Skeletal muscle cell (primary cell): ENCODE measurements around the gene PRDX6.
"Not testable (repeated sequence)": the region's sequence is repeated elsewhere in the genome, so short reads cannot be mapped to it uniquely, and the experiment has no call there.

Experiments used
- DNase-seq: peaks from one replicate; pipeline ENCODE4 v3.0.0-alpha.2; 2010; ENCODE audit warnings: low read depth
- H3K4me3 ChIP-seq: 2 replicates; pipeline ENCODE4 v1.5.1; 2011; ENCODE audit warnings: low read depth, mild to moderate bottlenecking, control low read depth, low read length, moderate library complexity

PRDX6 gene

DNA sequence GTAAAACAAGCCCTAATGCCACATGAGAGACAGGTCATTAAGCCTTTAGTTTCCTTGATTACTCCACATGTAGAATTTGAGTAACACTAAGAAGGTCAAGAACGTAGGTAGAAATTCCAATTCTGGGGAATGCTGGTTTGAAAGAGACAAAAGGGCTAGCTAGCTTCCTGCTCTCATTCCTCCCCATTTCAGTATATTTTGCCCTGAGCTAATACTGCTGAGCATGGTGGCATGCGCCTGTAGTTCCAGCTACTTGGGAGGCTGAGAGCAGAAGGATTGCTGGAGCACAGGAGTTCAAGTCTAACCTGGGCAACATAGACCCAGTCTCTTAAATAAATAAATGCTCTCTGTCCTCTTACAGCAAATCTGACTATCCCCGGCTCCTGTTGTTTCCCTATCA lies 12.8 kb downstream of the PRDX6 start:
- H3K4me3 ChIP-seq = no peak overlapping the region
- DNase-seq = no peak

- no peak overlapping the region for H3K4me3 ChIP-seq
- DNase-seq = no peak
Measured at GRCh38 chr1:173491508-173491907, 14.4 kb downstream of the PRDX6 start.

DNA sequence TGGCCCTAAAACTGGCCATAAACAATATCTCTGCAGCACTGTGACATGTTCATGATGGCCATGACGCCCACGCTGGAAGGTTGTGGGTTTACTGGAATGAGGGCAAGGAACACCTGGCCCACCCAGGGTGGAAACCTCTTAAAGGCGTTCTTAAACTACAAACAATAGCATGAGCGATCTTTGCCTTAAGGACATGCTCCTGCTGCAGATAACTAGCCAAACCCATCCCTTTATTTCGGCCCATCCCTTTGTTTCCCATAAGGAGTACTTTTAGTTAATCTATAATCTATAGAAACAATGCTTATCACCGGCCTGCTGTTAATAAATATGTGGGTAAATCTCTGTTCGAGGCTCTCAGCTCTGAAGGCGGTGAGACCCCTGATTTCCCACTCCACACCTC lies 16.0 kb downstream of the PRDX6 start:
- DNase-seq, H3K4me3 ChIP-seq: not testable (repeated sequence)

DNA sequence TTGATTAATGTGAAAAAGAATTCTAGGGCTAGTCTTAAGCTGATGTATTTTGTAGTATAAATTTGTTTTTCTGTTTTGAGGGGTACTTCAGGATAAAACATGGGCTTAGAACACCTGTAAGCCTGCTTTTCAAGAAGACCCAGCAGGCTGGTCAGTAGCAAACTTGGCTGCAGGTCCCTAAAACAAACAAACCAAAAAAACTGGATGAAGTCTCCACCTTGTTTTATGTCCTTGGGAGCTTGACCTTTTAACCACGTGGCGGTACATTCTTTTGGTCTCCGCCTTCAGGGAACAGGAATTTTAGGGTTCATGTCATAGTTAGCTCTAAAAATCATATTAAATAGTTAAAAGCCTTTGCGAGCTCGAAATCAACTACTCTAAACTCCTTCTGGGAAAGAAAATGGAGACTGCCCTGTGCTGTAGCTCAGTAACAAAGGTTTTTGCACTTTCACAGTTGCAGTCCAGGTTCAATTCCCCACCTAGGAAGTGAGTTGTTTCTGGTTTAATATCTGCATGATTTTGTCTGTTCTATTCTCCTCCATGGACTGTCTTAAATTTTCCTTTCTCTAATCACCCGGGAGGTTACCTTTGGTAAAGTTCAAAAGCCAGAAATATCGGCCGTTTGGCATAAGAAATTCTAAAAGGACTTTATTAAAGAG lies 18.6 kb downstream of the PRDX6 start:
- no peak overlapping the region for H3K4me3 ChIP-seq
- no peak for DNase-seq

DNA sequence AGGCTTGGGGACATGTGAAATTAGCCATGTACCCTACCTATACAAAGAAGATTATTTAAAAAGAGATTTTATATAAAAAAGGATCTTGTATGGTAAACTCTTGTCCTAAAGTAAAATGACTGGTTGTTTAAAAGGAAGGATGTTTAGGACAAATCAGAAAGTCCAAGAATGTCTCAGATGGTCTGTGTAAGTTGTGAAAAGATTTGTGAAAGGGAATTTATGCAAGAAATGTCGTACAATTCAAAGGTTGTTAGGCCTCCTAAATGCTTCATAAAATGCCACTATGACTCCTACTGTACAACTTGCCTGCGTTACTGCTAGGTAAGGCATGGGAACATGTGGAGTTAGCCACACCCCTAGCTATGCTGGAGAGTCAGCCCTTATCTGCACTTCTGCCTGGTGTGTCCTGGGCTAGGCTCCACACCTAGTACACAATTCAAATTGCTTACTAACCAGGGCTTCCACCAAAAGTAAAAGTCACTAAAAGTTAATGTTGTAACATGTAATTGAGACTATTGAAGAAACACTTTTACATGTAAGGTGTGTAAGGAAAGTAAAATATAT lies 19.7 kb downstream of the PRDX6 start:
- H3K4me3 ChIP-seq = no peak overlapping the region
- DNase-seq = no peak

- DNase-seq = no peak
- H3K4me3 ChIP-seq = no peak overlapping the region
Measured at GRCh38 chr1:173499729-173500128, 22.6 kb downstream of the PRDX6 start.

GRCh38 chr1:173502104-173502503 lies 25.0 kb downstream of the PRDX6 start:
- no peak for DNase-seq

DNA sequence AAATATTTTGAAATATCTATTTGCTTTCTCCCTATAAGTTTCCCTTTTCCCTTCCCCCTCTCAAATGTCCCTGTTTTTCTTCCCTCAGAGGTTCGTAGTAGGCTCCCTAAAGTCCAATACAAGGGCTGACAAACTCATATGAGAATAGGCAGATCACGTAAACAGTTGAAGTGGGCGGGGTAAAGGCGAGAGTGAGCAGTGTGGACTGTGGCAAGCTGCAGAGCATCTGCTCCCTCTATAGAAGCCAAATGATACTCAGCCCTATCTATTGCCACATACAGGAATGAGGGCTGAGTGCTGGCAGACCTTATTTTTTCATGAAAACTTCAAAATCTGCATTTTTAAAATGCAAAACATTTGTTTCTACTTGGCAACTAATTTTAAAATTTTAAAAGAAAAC lies 26.3 kb downstream of the PRDX6 start:
- no peak overlapping the region for H3K4me3 ChIP-seq
- DNase-seq = no peak

More at GRCh38 chr1:173502104-173502503, 25.0 kb downstream of the PRDX6 start:
- H3K4me3 ChIP-seq = no peak overlapping the region

GRCh38 chr1:173504268-173504667 lies 27.1 kb downstream of the PRDX6 start:
- H3K4me3 ChIP-seq = no peak overlapping the region
- no peak for DNase-seq

GRCh38 chr1:173505391-173505790 lies 28.3 kb downstream of the PRDX6 start:
- DNase-seq = no peak
- no peak overlapping the region for H3K4me3 ChIP-seq

DNA sequence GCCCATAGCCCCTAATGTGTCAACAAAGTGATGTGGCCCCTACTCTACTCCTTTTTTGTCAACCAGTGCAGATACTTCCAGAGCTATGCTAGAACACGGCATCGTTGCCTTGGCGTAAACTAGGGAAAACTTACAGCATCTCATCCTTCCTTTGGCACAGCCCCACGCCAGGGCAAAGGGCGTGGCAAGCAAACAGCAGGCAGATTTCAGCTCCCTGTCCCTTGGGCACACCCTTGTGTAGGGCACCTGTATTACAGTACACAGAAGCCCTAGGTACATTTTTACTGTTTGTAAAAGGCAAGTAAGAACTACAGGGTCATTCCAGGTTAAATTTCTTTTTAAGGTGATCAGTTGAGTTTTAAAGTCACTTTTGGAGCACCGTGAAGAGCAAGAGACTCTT lies 29.3 kb downstream of the PRDX6 start:
- DNase-seq = no peak
- no peak overlapping the region for H3K4me3 ChIP-seq

DNA sequence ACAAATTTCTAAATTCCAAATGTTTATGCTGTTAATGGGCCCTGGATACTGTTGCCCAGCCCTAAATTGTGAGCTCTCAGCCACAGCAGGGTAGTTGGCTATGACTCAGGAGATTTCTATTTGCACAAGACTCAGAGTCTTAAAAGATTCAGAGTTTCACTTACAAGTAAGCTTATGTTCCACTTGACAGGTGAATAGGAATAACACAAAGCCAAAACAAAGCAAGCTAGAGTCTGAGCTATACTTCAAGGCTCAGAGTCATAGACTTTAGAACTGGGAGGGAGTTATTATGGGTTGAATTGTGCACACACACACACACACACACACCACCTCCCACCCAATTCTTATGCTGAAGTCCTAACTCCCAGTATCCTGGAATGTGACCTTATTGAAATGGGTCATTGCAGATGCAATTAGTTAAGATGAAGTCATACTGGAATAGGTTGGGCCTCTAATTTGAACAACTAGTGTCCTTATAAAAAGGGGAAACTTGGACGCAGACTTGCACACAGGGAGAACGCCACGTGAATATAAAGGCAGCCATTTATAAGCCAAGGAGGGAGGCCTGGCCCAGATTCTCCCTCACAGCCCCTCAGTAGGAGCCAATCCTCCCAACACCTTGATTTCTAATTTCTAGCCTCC lies 30.2 kb downstream of the PRDX6 start:
- DNase-seq = peak; percentile 25
- no peak overlapping the region for H3K4me3 ChIP-seq

- H3K4me3 ChIP-seq = no peak overlapping the region
- no peak for DNase-seq
Measured at GRCh38 chr1:173507847-173508209, 30.7 kb downstream of the PRDX6 start.

DNA sequence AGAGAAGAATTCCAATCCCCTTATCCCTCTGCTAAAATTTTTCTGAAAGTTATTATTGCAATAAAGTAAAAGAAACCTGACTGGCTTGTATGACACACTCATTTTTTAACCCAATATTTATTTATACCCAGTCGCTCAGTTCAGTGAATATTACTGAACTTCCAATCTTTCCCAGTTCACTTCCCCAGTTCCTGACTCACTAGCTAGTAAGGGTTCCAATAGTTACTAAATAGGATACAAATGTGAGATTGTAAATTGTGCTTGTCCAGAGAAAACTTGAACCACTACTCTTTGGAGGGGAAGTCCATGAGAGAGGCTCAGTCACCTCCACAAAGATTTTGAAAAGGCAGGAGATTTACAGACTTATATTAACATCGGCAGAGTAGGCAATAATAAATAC lies 31.4 kb downstream of the PRDX6 start:
- H3K4me3 ChIP-seq = no peak overlapping the region
- no peak for DNase-seq

- H3K4me3 ChIP-seq = no peak overlapping the region
- DNase-seq = no peak
Measured at GRCh38 chr1:173509797-173510196, 32.7 kb downstream of the PRDX6 start.

DNA sequence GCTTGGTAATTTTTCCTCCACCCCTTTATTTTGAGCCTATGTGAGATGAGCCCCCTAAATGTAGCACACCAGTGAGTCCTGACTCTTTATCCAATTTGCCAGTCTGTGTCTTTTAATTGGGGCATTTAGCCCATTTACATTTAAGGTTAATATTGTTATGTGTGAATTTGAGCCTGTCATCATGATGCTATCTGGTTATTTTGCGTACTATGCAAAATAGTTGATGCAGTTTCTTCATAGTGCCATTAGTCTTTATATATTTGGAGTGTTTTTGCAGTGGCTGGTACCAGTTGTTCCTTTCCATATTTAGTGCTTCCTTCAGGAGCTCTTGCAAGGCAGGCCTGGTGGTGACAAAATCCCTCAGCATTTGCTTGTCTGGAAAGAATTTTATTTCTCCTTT lies 37.4 kb downstream of the PRDX6 start:
- not testable (repeated sequence) for DNase-seq, H3K4me3 ChIP-seq

DNA sequence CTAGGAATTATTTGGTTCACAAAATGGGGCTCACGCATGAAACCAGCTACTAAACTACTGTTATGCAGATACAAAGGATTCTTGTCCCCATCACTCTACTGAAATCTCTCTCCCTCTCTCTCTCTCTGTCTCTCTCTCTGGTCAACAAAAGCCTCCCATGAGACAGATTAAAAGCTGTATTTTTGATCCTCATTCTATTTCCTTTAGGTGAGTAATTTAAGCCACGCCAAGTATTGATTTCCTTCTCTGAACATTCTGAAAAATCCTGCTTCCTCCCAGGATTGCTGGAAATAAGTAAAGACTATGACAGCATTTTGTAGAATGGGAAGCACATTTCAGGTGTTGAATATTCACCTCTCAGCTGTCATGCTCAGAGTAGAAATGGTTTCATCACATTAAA lies 43.7 kb downstream of the PRDX6 start:
- H3K4me3 ChIP-seq = no peak overlapping the region
- DNase-seq = no peak

- H3K4me3 ChIP-seq = no peak overlapping the region
- DNase-seq = no peak
Measured at GRCh38 chr1:173523329-173523728, 46.2 kb downstream of the PRDX6 start.

DNA sequence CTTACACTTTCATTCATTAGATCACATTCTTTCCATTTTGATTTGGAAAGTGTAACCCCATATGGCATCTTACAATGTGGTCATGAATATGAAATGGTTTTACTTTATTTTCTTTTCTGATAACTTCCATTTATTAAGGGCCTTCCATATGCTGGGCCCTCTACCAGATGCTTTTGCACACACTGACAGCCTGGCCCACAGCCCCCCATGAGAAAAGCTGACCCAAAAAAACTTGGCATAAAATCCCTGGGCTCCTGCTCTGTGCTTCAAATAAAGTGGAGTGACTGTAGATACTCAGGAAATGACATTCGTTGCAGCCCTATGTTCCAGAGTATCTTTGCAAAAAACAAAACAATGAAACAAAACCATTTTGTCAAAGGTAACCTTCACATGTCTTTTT lies 48.8 kb downstream of the PRDX6 start:
- DNase-seq = no peak
- no peak overlapping the region for H3K4me3 ChIP-seq

GRCh38 chr1:173527151-173527826 lies 50.2 kb downstream of the PRDX6 start:
- DNase-seq = peak; percentile 74
- H3K4me3 ChIP-seq = no peak overlapping the region

- DNase-seq = no peak
- no peak overlapping the region for H3K4me3 ChIP-seq
Measured at GRCh38 chr1:173529106-173529505, 52.0 kb downstream of the PRDX6 start.
